NCI-H187 treated with DMSO at 0.1 percent for 48 hours (cell line): ENCODE measurements around the gene TMTC3.

ENCODE experiments used
- DNase-seq: peaks from one replicate; lab custom pipeline; 2025; lab: John Stamatoyannopoulos, UW

Gene TMTC3

DNA sequence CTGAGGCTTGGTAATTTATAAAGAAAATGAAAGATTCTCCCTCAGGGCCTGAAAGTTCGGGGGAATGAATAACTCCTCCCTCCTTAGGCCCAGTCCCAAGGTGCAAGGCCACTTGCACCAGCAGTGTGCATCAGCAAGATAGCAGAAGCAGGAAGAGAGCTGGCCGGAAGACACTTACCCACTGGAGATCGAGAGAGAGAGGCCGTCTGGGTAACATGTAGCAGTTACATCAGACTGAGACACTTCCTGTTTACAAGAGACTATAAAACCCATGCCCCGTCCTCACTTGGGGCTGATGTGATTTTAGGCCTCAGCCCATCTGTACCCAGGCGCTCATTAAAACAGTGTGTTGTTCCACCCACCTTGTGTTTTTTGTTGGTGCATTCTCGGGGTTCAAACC lies 85.2 kb downstream of the TMTC3 start:
- no peak for DNase-seq

DNA sequence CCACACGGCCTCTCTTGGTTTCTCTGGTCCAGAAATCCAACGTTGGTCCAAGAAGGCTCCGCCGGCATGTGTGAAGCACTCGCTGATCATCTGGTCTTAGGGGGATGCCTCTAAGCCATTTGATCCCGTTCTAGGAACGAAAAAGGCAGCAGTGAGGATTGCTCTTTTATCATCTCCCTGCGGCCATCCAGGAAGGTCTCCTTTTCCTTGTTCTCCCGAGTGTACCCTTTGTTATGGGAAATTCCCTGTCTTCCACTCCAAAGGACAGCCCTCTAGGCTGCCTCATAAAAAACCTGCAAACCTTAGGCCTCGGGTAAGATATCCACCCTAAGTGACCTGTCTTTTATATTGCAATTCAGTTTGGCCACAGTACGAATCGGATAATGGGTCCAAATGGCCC lies 85.8 kb downstream of the TMTC3 start:
- no peak for DNase-seq

DNA sequence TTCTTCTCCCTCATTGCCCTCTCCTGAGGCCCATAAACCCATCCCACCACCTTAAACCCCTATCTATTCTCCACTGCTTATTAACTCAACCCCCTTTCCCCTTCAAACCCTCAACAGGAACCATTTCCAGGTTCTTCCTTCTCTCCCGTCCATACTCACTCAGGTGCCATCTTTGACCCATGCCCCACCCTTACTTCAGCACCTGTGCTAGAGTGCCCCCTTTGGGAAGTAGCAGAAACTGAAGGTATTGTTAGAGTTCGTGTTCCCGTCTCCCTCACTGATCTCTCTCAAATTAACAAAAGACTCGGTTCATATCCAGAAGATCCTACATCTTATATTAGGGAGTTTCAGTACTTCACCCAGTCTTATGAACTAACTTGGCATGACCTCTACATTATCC lies 86.6 kb downstream of the TMTC3 start:
- DNase-seq: no peak

DNA sequence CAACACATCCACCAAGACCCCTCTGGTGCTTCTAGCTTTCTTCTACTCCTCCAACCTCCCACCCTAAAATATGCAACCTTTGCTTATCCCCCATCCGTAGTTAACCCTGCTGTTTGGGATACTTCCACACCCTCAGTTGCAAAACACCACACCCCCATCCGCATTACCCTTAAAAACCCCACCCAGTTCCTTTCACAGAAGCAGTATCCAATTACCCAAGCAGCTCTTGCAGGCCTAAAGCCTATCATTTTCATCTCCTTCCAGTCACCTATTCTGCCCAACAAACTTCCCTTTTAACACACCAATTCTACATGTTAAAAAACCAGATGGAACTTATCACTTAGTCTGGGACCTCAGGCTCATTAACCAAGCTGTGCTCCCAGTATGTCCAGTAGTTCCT lies 88.2 kb downstream of the TMTC3 start:
- no peak for DNase-seq

DNA sequence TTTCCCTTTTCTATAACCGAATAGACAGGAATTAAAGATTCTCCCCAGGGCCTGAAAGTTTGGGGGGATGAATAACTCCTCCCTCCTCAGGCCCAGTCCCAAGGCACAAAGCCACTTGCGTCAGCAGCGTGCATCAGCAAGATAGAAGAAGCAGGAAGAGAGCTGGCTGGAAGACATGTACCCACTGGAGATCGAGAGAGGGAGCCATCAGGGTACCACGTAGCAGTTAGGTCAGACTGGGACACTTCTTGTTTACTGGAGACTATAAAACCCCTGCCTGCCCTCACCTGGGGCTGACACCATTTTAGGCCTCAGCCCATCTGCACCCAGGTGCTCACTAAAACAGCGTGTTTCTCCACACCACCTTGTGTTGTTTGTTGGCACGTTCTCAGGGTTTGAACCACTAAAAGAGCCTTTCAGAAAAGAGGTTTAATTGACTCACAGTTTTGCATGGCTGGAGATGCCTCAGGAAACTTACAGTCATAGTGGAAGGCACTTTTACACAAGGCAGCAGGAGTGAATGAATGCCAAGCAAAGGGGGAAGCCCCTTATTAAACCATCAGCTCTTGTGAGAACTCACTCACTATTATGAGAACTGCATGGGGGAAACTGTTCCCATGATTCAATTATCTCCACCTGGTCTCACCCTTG lies 93.2 kb downstream of the TMTC3 start:
- DNase-seq: no peak

DNA sequence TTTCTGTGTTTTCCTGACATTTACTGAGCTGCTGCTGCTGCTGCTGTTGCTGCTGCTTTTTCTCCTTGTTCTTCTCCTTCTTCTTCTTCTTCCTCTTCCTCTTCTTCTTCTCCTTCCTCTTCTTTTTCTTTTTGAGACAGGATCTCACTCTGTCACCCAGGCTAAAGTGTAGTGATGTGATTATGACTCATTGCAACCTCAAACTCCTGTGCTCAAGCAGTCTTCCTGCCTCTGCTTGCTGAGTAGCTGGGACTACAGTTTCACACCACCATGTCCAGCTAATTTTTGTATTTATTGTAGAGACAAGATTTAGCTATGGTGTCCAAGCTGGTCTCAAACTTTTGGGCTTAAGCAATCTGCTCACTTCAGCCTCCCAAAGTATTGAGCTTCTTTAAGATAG lies 95.8 kb downstream of the TMTC3 start:
- DNase-seq: no peak

DNA sequence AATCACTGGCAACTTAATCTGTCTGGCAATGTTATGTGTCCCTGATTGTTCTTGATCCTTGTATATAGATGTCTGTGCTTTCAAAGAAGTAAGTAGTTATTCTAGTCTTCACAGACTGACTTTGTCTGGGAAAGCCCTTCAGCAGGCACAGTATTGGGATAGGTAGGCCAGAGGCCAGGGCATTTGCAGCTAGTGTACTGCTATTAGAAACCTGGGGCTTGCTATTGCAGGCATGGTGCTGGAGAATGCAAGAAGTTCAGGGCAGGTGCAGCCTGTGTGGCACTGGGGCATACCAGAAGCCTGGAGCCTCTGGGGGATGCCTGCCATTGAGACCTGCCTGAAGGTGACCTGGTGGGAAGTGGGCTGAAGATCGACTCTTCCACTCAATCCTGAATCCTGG lies 96.3 kb downstream of the TMTC3 start:
- no peak for DNase-seq

DNA sequence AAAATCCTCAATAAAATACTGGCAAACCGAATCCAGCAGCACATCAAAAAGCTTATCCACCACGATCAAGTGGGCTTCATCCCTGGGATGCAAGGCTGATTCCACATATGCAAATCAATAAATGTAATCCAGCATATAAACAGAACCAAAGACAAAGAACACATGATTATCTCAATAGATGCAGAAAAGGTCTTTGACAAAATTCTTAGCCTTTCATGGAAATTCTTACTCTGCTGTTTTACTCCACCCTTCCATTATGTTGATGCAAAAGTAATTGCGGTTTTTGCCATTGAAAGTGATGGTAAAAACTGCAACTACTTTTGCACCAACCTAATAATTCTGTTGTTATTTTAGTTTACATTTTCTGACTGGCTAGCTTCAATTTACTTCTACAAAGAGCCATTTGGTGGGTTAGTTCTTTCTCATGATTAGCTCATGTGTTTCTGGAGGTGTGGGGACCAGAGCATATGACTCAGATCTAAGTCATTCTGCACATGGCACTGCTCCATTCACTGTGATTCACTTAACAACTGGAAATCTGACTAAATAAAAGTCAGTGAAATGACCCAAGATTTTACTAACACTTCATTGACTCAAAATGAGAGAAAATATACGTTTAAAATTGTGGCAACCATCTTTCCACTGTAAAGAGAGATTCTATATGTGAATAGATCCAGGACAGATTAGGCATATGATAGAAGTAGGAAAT lies 99.9 kb downstream of the TMTC3 start:
- DNase-seq: no peak

DNA sequence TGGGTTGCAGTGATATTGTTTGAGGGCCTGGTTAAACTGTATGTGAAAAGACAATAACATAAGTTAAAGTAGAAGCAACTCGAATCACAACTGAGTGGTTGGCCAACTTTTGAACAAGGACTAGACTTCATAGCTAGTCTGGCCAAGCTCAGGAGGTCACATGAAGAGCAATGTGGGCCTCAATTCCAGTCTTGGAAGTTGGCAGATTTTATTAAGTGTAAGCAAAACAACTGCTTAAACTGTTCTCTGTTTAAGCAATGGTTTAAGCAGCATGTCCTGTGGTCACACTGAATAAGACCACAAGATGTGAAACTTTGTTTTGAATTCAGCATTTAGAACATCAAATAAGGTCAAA lies 100.4 kb downstream of the TMTC3 start:
- DNase-seq: no peak

DNA sequence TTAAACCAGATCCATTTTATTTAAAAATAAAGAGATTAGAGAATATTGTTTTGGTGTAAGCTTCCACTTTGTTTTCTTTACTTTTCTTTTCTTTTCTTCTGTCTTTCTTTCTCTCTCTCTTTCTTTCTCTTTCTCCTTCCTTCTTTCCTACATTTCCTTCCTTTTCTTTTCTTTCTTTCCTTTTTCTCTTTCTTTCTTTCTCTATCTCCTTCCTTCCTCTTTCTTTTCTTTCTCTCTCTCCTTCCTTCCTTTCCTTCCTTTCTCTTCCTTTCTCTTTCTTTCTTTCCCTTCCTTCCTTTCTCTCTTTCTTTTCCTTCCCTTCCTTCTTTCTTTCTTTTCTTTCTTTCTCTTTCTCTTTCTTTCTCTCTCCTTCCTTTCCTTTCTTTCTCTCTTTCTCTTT lies 100.8 kb downstream of the TMTC3 start:
- no peak for DNase-seq

DNA sequence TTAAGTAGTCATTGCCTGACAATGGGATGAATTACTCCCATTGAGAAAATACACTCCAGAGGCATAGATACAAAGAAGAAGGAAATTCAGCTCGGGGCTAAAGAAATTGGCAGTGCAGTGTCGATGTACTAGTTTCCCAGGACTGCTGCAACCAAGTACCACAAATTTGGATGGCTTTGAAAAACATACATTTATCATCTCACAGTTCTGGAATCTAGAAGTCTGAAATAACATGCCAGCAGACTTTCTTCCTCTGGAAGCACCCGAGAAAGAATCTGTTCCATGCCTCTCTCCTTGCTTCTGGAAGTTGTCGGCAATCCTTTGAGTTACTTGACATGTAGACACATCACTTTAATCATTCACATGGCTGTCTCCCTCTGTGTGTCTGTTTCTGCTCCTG lies 101.9 kb downstream of the TMTC3 start:
- DNase-seq: no peak

DNA sequence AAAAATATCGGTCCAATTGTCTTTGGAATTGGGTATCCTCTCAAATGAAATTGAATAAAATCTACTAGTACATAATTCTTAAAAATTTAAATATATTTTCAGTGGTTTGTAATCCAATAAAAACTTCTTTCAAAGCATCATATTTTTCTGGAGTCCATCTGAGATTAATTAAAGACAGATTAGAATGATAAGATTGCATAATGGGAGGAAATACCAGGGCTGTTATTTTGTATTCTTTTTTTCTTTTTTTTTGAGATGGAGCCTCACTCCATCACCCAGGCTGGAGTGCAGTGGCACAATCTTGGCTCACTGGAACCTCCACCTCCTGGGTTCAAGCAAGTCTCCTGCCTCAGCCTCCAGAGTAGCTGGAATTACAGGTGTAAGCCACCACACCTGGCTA lies 103.8 kb downstream of the TMTC3 start:
- DNase-seq: no peak

DNA sequence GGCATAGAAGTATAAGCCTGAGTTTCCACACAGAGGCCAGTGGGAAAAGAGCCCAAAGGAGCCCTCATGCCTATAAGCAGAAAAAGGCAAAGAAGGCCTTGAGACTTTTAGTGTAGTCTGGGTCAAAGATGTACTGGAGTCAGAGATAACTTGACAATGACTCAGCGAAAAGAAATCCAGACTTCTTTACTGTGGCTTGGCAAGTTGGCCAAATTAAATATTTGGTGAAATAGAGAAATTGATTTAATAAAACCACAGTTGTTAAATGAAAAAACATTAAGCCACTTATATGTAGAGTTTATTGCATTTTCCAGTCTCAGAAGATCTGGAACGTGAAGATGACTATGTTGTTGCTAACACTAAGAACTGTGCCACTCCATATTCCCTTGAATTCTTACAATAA lies 105.1 kb downstream of the TMTC3 start:
- DNase-seq: no peak

DNA sequence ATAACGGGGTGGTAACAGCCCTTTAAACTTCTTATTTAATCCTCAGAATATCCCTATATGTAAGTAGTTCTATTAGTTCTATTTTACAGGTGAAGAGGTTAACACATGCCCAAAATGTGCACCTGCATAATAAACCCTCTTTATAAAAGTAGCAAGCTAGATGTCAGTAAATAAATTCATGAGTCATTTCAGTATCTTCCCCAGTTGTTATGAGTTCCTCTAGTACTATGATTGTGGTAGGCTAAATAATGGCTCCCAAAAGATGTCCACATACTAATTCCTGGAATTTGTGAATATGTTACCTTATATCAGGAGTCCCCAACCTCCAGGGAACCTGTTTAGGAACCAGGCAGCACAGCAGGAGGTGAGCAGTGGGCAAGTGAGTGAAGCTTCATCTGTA lies 106.5 kb downstream of the TMTC3 start:
- no peak for DNase-seq
